GM19043 (cell line): ENCODE data around the gene GIMAP1.
"Not testable (repeated sequence)": the region's sequence is repeated elsewhere in the genome, so short reads cannot be mapped to it uniquely, and the experiment has no call there.

Experiments used
- ATAC-seq: cut with Tn5 transposase; IDR thresholded peaks from one replicate; pipeline ENCODE4 v1.9.1; 2021; ENCODE audit warnings: low read depth; ENCODE audit not compliant: unreplicated experiment

GIMAP1 gene

GRCh38 chr7:150716368-150716767, at the start of gene GIMAP1:
TSS of gene GIMAP1 (plus strand) at chr7:150716613. CDS start at chr7:150719048, 2,435 bp downstream.
- peak; percentile 80 for ATAC-seq

GRCh38 chr7:150668472-150668911, 47.9 kb upstream of the GIMAP1 start:
- ATAC-seq: peak; percentile 81

- ATAC-seq: no peak
Measured at GRCh38 chr7:150668977-150669376, 47.4 kb upstream of the GIMAP1 start.

GRCh38 chr7:150671798-150672585, 44.4 kb upstream of the GIMAP1 start:
- not testable (repeated sequence) for ATAC-seq

GRCh38 chr7:150675714-150676113, 40.7 kb upstream of the GIMAP1 start:
- ATAC-seq: no peak

GRCh38 chr7:150676276-150676675, 40.1 kb upstream of the GIMAP1 start:
- not testable (repeated sequence) for ATAC-seq

- not testable (repeated sequence) for ATAC-seq
Measured at GRCh38 chr7:150676854-150677253, 39.6 kb upstream of the GIMAP1 start.

GRCh38 chr7:150678601-150679000, 37.8 kb upstream of the GIMAP1 start:
- ATAC-seq: not testable (repeated sequence)

GRCh38 chr7:150680364-150680763, 36.0 kb upstream of the GIMAP1 start:
- ATAC-seq: not testable (repeated sequence)

GRCh38 chr7:150685219-150686029, 31.0 kb upstream of the GIMAP1 start, which contains the start of gene GIMAP2:
TSS of gene GIMAP2 (plus strand) at chr7:150685706. CDS start at chr7:150687060, 1,354 bp downstream.
- peak; percentile 95 for ATAC-seq

GRCh38 chr7:150686030-150686631, 30.3 kb upstream of the GIMAP1 start:
- ATAC-seq: peak; percentile 27

GRCh38 chr7:150688630-150689029, 27.8 kb upstream of the GIMAP1 start:
- ATAC-seq: no peak

GRCh38 chr7:150695654-150696053, 20.8 kb upstream of the GIMAP1 start:
- no peak for ATAC-seq

GRCh38 chr7:150703209-150703608, 13.2 kb upstream of the GIMAP1 start:
- ATAC-seq: no peak

- ATAC-seq: no peak
Measured at GRCh38 chr7:150715293-150715692, 1.1 kb upstream of the GIMAP1 start.

GRCh38 chr7:150715738-150716137, 675 bp upstream of the GIMAP1 start:
- ATAC-seq: no peak

- no peak for ATAC-seq
Measured at GRCh38 chr7:150716939-150717338, 526 bp downstream of the GIMAP1 start.

GRCh38 chr7:150717814-150718420, 1.5 kb downstream of the GIMAP1 start:
- no peak for ATAC-seq

- no peak for ATAC-seq
Measured at GRCh38 chr7:150719436-150719835, 3.0 kb downstream of the GIMAP1 start.
